ENCODE measurements around the gene PRRT1B.

- TF ChIP-seq CTCF (IDR thresholded peaks at IDR 0.05), result no peak
- TF ChIP-seq EP300 (IDR thresholded peaks at IDR 0.05), result no peak
- TF ChIP-seq POLR2A (IDR thresholded peaks at IDR 0.05; ENCODE audit: low read depth), result no peak
- TF ChIP-seq POLR2AphosphoS5 (IDR thresholded peaks at IDR 0.05), result no peak
Observed at GRCh38 chr9:131522257-131523085, 22.9 kb upstream of the PRRT1B start.

All from esophagus muscularis mucosa (tissue), 4 donors.